ENCODE data around the gene KRTAP12-1. TPM values are rescaled to one million over a fixed set of nuclear protein-coding genes. Genes with fewer than 3 reads are reported as not detected.
"Not testable (repeated sequence)": the region's sequence is repeated elsewhere in the genome, so short reads cannot be mapped to it uniquely, and the experiment has no call there.

Gene KRTAP12-1
- polyA plus RNA-seq, 3 donors: not detected

DNA sequence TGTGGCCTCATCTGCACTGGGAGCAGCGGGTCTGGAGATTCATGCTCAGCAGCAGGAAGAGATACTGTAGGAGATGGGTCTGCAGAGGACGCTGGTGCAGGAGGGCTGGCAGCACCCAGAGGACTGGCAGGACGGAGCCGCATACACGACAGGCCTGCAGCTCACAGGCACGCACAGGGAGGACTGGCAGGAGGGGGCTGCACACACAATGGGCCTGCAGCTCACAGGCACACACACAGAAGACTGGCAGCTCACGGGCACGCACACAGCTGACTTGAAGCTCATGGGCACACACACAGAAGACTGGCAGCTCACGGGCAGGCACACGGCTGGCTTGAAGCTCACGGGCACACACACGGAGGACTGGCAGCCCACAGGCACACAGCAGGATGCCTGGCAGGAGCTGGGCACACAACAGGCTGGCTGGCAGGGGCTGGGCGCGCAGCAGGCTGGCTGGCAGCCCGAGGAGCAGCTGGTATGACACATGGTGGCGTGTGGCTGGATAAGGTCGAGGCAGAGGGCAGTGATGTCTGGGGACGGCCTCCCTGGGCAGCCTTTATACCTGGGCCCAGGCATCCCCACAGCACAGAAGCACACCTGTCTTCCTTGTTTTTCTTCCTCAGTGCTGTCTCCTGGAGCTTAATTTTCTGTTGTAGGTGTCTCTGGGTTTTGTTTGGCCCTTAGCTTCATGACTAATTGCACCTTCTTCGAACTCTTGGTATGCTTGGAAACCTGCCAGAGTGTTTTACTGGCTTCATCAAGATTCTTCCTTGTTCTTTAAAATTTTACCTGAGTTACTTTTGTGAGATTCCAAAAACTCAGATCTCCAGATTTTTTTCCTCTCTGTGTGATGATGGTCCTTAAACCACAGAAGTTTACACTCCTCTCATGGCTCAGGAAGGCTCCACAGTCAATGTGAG lies 15.3 kb downstream of the KRTAP12-1 start, which contains the start of gene KRTAP12-2:
Gene KRTAP12-2, minus strand, starts transcription at position 527 of the 920 bp plus-strand sequence. Its CDS starts 41 bp downstream, at position 486.
- DNase-seq: no peak
- Histone ChIP-seq H3K27me3 (ENCODE audit: control insufficient read depth in 2 of 2, insufficient read depth in 2 of 2, low read length in 2 of 2) (no peaks in the 10 kb centered on the region), H4K20me1 (ENCODE audit: insufficient read depth, low read length) (no peaks in the 10 kb centered on the region), H3K36me3 (replicated peaks in 1 of 2; ENCODE audit: control insufficient read depth in 1 of 2, insufficient read depth in 2 of 2, low read length in 2 of 2) (no peaks in the 10 kb centered on the region), H3K4me2 (replicated peaks; ENCODE audit: extremely low read depth, low read length, poor library complexity, severe bottlenecking) (no peak within 1 kb of the TSS), H3K27ac (ENCODE audit: low read depth in 1 of 2, low read length in 2 of 2) (no peak within 1 kb of the TSS), H3K4me3 (replicated peaks in 1 of 3; ENCODE audit: low read depth in 2 of 3, low read length in 3 of 3) (no peak within 1 kb of the TSS), H3K9me3 (replicated peaks in 1 of 2; ENCODE audit: control insufficient read depth in 1 of 2, insufficient read depth in 1 of 2, low read length in 2 of 2) (peaks cover 13 to 31% of the 10 kb centered on the region in 2 donors), H3K79me2 (ENCODE audit: insufficient read depth, low read length) (no peaks in the 10 kb centered on the region), H3K4me1 (ENCODE audit: control insufficient read depth in 1 of 2, insufficient read depth in 2 of 2, low read length in 2 of 2) (no peaks in the 10 kb centered on the region), H3K9ac (ENCODE audit: insufficient read depth, low read length, poor library complexity, severe bottlenecking) (no peak within 1 kb of the TSS), H2AFZ (ENCODE audit: insufficient read depth, low read depth, low read length, poor library complexity, severe bottlenecking) (no peak within 1 kb of the TSS)
- Mint-ChIP-seq H3K9me3 (peaks cover 18 to 40% (median 27%) of the 10 kb centered on the region in 7 donors), H3K4me1 (no peaks in the 10 kb centered on the region), H3K27ac (no peak within 1 kb of the TSS), H3K36me3 (no peaks in the 10 kb centered on the region), H3K4me3 (no peak within 1 kb of the TSS), H3K27me3 (ENCODE audit: low read depth in 3 of 3) (peaks cover 3 to 19% (median 8%) of the 10 kb centered on the region in 3 donors)
- 82% methylated on average over 13 of the region's 19 CpGs for WGBS (ENCODE audit: insufficient coverage)
- intact Hi-C loops (cut with micrococcal nuclease): no loop called here
- TF ChIP-seq, protein P1, sequence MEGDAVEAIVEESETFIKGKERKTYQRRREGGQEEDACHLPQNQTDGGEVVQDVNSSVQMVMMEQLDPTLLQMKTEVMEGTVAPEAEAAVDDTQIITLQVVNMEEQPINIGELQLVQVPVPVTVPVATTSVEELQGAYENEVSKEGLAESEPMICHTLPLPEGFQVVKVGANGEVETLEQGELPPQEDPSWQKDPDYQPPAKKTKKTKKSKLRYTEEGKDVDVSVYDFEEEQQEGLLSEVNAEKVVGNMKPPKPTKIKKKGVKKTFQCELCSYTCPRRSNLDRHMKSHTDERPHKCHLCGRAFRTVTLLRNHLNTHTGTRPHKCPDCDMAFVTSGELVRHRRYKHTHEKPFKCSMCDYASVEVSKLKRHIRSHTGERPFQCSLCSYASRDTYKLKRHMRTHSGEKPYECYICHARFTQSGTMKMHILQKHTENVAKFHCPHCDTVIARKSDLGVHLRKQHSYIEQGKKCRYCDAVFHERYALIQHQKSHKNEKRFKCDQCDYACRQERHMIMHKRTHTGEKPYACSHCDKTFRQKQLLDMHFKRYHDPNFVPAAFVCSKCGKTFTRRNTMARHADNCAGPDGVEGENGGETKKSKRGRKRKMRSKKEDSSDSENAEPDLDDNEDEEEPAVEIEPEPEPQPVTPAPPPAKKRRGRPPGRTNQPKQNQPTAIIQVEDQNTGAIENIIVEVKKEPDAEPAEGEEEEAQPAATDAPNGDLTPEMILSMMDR (IDR thresholded peaks at IDR 0.05): no peak

DNA sequence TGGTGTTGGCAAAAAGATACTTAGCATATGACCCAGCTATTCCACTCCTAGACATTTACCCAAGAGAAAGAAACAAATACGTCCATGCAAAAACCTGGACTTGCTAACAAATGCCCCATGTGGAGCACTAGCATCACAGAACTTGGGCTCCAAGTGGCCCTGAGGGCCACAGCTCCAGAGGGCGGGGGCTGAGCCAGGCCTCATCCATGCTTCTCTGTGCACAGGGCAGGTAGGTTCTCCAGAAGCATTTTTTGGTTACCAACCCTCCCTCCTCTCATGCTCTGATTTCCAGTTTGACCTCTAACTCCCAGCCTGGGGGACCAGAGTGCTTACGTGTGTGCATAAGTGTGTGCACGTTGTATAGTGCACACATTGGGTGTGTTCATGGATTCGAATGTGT lies 17.3 kb downstream of the KRTAP12-1 start:
- Mint-ChIP-seq H3K27me3 (ENCODE audit: low read depth in 3 of 3) (peaks cover 4 to 20% (median 5%) of the 10 kb centered on the region in 3 donors), H3K9me3 (peaks cover 8 to 29% (median 26%) of the 10 kb centered on the region in 7 donors)
- TF ChIP-seq, protein P1 (IDR thresholded peaks at IDR 0.05): no peak

DNA sequence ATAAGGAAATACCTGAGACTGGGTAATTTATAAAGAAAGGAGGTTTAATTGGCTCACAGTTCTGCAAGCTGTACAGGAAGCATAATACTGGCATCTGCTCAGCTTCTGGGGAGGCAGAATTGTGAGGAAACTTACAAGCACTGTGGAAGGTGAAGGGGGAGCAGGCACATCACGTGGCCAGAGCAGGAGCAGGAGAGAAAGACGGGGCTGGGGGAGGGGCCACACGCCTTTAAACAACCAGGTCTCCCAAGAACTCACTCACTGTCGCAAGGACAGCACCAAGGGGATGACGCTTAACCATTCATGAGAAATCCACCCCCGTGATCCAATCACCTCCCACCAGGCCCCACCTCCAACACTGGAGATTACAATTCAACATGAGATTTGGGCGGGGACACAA lies 20.4 kb downstream of the KRTAP12-1 start:
- H3K9ac ChIP-seq (ENCODE audit: insufficient read depth, low read length, poor library complexity, severe bottlenecking); H3K27me3 ChIP-seq (ENCODE audit: control insufficient read depth in 2 of 2, insufficient read depth in 2 of 2, low read length in 2 of 2); H4K20me1 ChIP-seq (ENCODE audit: insufficient read depth, low read length); H3K4me3 ChIP-seq (replicated peaks in 1 of 3; ENCODE audit: low read depth in 2 of 3, low read length in 3 of 3); H3K36me3 ChIP-seq (replicated peaks in 1 of 2; ENCODE audit: control insufficient read depth in 1 of 2, insufficient read depth in 2 of 2, low read length in 2 of 2); H2AFZ ChIP-seq (ENCODE audit: insufficient read depth, low read depth, low read length, poor library complexity, severe bottlenecking); H3K4me3 Mint-ChIP-seq; intact Hi-C loops (cut with micrococcal nuclease); H3K4me2 ChIP-seq (replicated peaks; ENCODE audit: extremely low read depth, low read length, poor library complexity, severe bottlenecking); DNase-seq; H3K79me2 ChIP-seq (ENCODE audit: insufficient read depth, low read length); H3K27ac Mint-ChIP-seq; H3K36me3 Mint-ChIP-seq; H3K4me1 Mint-ChIP-seq; H3K27ac ChIP-seq (ENCODE audit: low read depth in 1 of 2, low read length in 2 of 2); H3K4me1 ChIP-seq (ENCODE audit: control insufficient read depth in 1 of 2, insufficient read depth in 2 of 2, low read length in 2 of 2): not testable (repeated sequence)
- H3K9me3 ChIP-seq (replicated peaks in 1 of 2; ENCODE audit: control insufficient read depth in 1 of 2, insufficient read depth in 1 of 2, low read length in 2 of 2): peaks cover 16 to 31% of the 10 kb centered on the region in 2 donors
- 33% methylated on average over 1 of the region's 7 CpGs for WGBS (ENCODE audit: insufficient coverage)
- Mint-ChIP-seq H3K9me3 (peaks cover 16 to 45% (median 34%) of the 10 kb centered on the region in 7 donors), H3K27me3 (ENCODE audit: low read depth in 3 of 3) (peaks cover 9 to 14% (median 10%) of the 10 kb centered on the region in 3 donors)

More for the DNA sequence above, 17.3 kb downstream of the KRTAP12-1 start:
- DNase-seq: no peak
- H4K20me1 ChIP-seq (ENCODE audit: insufficient read depth, low read length): no peaks in the 10 kb centered on the region
- Mint-ChIP-seq H3K27ac (no peak overlapping the region), H3K4me1 (no peaks in the 10 kb centered on the region), H3K4me3 (no peak overlapping the region), H3K36me3 (no peaks in the 10 kb centered on the region)
- H3K9me3 ChIP-seq (replicated peaks in 1 of 2; ENCODE audit: control insufficient read depth in 1 of 2, insufficient read depth in 1 of 2, low read length in 2 of 2): peaks cover 0 to 18% of the 10 kb centered on the region in 2 donors
- no peak overlapping the region for H2AFZ ChIP-seq (ENCODE audit: insufficient read depth, low read depth, low read length, poor library complexity, severe bottlenecking)
- no peak overlapping the region for H3K4me2 ChIP-seq (replicated peaks; ENCODE audit: extremely low read depth, low read length, poor library complexity, severe bottlenecking)
- H3K36me3 ChIP-seq (replicated peaks in 1 of 2; ENCODE audit: control insufficient read depth in 1 of 2, insufficient read depth in 2 of 2, low read length in 2 of 2): no peaks in the 10 kb centered on the region
- no peaks in the 10 kb centered on the region for H3K27me3 ChIP-seq (ENCODE audit: control insufficient read depth in 2 of 2, insufficient read depth in 2 of 2, low read length in 2 of 2)
- H3K4me3 ChIP-seq (replicated peaks in 1 of 3; ENCODE audit: low read depth in 2 of 3, low read length in 3 of 3): no peak overlapping the region
- H3K9ac ChIP-seq (ENCODE audit: insufficient read depth, low read length, poor library complexity, severe bottlenecking): no peak overlapping the region
- H3K79me2 ChIP-seq (ENCODE audit: insufficient read depth, low read length): no peaks in the 10 kb centered on the region
- 96% methylated on average over 3 of the region's 5 CpGs for WGBS (ENCODE audit: insufficient coverage)
- H3K27ac ChIP-seq (ENCODE audit: low read depth in 1 of 2, low read length in 2 of 2): no peak overlapping the region
- intact Hi-C loops (cut with micrococcal nuclease): no loop called here
- H3K4me1 ChIP-seq (ENCODE audit: control insufficient read depth in 1 of 2, insufficient read depth in 2 of 2, low read length in 2 of 2): no peaks in the 10 kb centered on the region

All from CD14-positive monocyte (primary cell).